ENCODE results near the gene SV2B. TPM values are rescaled to one million over a fixed set of nuclear protein-coding genes. Genes with fewer than 3 reads are reported as not detected.

SV2B gene
- total and polyA plus RNA-seq, 3 donors from 2014 or later = 1.6 to 1.7 (median 1.7) TPM

DNA sequence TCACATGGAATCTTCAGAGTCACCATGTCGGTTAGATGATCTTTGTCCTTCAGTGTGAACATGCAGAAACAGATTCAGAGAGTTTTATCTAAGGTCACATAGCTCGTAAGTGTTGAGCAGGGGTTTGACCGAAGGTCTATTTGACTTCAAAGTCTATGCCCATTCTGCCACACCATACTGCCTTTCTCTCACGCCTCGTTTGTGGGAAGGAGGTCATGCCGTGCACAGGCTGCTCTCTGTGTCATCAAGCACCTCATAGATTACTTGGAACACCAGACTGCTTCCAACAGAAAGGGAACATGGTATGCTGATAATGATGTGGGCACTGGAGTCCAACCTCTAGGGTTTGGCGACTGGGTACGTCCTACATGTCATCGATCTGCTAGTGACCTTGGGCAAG is 128.8 kb downstream of the SV2B start:
- Histone ChIP-seq H3K9me3 (no peaks in the 10 kb centered on the region), H3K36me3 (ENCODE audit: low read depth, missing control alignments) (no peaks in the 10 kb centered on the region), H3K27me3 (no peaks in the 10 kb centered on the region), H3K4me1 (no peaks in the 10 kb centered on the region), H3K4me3 (no peak overlapping the region), H3K27ac (no peak overlapping the region)
- intact Hi-C loops (cut with DNase I; ENCODE audit: low total_unique reads) = no loop called here
- TF ChIP-seq, protein P1, sequence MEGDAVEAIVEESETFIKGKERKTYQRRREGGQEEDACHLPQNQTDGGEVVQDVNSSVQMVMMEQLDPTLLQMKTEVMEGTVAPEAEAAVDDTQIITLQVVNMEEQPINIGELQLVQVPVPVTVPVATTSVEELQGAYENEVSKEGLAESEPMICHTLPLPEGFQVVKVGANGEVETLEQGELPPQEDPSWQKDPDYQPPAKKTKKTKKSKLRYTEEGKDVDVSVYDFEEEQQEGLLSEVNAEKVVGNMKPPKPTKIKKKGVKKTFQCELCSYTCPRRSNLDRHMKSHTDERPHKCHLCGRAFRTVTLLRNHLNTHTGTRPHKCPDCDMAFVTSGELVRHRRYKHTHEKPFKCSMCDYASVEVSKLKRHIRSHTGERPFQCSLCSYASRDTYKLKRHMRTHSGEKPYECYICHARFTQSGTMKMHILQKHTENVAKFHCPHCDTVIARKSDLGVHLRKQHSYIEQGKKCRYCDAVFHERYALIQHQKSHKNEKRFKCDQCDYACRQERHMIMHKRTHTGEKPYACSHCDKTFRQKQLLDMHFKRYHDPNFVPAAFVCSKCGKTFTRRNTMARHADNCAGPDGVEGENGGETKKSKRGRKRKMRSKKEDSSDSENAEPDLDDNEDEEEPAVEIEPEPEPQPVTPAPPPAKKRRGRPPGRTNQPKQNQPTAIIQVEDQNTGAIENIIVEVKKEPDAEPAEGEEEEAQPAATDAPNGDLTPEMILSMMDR (IDR thresholded peaks at IDR 0.05) = no peak
- no peak for TF ChIP-seq POLR2A (IDR thresholded peaks at IDR 0.05)
- WGBS, 2 donors = 88 to 89% methylated on average over 9 of the region's 9 CpGs
- DNase-seq = no peak

DNA sequence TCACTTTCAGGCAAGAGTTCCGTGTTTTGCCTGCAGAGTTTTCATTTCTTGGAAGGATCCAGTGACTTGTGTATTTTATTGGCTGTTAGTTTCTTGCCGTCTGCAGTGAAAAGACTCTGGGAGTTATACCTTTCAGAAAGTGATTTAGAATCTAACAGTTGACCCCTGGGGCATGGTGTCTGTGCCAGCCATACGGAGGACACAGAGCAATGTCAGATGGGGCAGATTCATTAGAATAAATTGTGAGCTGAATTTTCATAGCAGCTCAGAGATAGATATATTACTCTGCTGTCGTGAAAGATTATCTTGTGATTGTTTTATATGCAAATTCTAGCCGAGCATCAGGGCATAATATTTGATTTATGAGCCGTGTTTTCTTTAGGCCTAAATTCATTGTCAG is 131.6 kb downstream of the SV2B start:
- no peak for DNase-seq
- Histone ChIP-seq H3K27me3 (no peaks in the 10 kb centered on the region), H3K9me3 (no peaks in the 10 kb centered on the region), H3K27ac (no peak overlapping the region), H3K4me1 (no peaks in the 10 kb centered on the region), H3K36me3 (ENCODE audit: low read depth, missing control alignments) (no peaks in the 10 kb centered on the region), H3K4me3 (no peak overlapping the region)
- intact Hi-C loops (cut with DNase I; ENCODE audit: low total_unique reads) = no loop called here
- TF ChIP-seq, protein P1 (IDR thresholded peaks at IDR 0.05) = no peak
- TF ChIP-seq POLR2A (IDR thresholded peaks at IDR 0.05) = no peak
- WGBS, 2 donors = 53 to 56% methylated on average over 6 of the region's 6 CpGs

DNA sequence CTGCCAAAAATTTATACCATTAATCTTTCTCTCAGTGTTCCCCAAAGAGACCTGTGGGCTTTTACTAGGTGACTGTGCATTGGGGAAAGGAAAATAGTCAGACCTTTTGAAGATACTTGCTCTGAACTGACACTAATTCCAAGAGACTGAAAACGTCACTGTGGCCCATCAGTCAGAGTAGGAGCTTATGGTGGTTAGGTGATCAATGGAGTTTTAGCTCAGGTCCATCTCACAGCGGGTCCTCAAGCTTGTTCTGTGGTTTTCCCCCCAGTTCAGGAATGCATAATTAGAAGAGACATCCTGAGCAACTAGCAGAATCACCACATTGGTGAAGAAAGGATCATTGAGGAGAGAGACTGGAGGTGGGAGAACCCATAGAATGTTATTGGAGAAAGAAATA is 134.7 kb downstream of the SV2B start:
- 64 to 84% methylated on average over 2 of the region's 2 CpGs for WGBS, 2 donors
- H3K4me3 ChIP-seq = no peak overlapping the region
- H3K27ac ChIP-seq = no peak overlapping the region
- no peaks in the 10 kb centered on the region for H3K9me3 ChIP-seq
- no peaks in the 10 kb centered on the region for H3K27me3 ChIP-seq
- DNase-seq = no peak
- intact Hi-C loops (cut with DNase I; ENCODE audit: low total_unique reads) = no loop called here
- no peak for TF ChIP-seq POLR2A (IDR thresholded peaks at IDR 0.05)
- TF ChIP-seq, protein P1 (IDR thresholded peaks at IDR 0.05) = no peak
- no peaks in the 10 kb centered on the region for H3K4me1 ChIP-seq
- no peaks in the 10 kb centered on the region for H3K36me3 ChIP-seq (ENCODE audit: low read depth, missing control alignments)

DNA sequence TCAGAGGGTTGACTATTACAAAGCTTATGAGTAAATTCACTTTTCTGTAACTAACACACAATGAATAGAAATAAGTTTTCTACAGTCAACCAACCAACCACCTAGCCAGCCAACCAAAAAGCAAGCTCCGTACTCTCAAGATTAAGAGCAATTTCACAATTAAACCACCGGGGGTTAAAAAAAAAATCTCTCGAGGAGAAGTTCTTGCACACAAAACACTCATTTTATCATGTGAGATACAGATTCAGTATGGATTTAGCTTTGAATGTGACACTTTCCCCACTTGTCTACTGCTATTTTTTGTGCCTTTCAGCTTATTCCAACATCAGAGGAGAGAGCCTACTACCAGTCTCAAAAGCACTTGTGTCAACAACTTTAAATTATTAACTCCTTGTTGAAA is 135.3 kb downstream of the SV2B start:
- intact Hi-C loops (cut with DNase I; ENCODE audit: low total_unique reads) = no loop called here
- no peaks in the 10 kb centered on the region for H3K4me1 ChIP-seq
- DNase-seq = no peak
- H3K27me3 ChIP-seq = no peaks in the 10 kb centered on the region
- WGBS, 2 donors = 75% methylated on average over 3 of the region's 3 CpGs
- no peak overlapping the region for H3K4me3 ChIP-seq
- no peak overlapping the region for H3K27ac ChIP-seq
- TF ChIP-seq POLR2A (IDR thresholded peaks at IDR 0.05) = no peak
- TF ChIP-seq, protein P1 (IDR thresholded peaks at IDR 0.05) = no peak
- H3K36me3 ChIP-seq (ENCODE audit: low read depth, missing control alignments) = no peaks in the 10 kb centered on the region
- no peaks in the 10 kb centered on the region for H3K9me3 ChIP-seq

DNA sequence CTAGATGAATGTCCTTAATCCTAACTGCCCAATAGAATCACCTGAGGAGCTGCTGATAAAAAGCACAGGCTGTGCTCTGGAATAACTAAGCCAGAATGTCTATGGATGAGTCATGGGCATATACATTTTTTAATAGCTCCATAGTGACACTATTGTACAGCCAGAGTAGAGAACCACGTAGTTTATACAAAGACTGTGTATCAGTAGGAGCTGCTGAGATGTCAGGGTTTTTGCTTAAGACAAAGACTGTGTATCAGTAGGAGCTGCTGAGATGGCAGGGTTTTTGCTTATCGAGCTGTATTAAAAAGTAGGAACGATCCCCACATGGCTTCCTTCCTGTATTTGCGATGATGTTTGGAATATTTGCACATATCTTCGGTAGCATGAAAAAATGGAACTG is 137.4 kb downstream of the SV2B start:
- intact Hi-C loops (cut with DNase I; ENCODE audit: low total_unique reads) = no loop called here
- no peaks in the 10 kb centered on the region for H3K9me3 ChIP-seq
- TF ChIP-seq, protein P1 (IDR thresholded peaks at IDR 0.05) = no peak
- TF ChIP-seq POLR2A (IDR thresholded peaks at IDR 0.05) = no peak
- H3K4me3 ChIP-seq = no peak overlapping the region
- no peaks in the 10 kb centered on the region for H3K4me1 ChIP-seq
- no peak for DNase-seq
- WGBS, 2 donors = 86 to 90% methylated on average over 5 of the region's 5 CpGs
- no peaks in the 10 kb centered on the region for H3K36me3 ChIP-seq (ENCODE audit: low read depth, missing control alignments)
- no peaks in the 10 kb centered on the region for H3K27me3 ChIP-seq
- no peak overlapping the region for H3K27ac ChIP-seq

Measured in testis (tissue), 3 donors.